Measurements from ENCODE around the gene PPP1R14D.

DNA sequence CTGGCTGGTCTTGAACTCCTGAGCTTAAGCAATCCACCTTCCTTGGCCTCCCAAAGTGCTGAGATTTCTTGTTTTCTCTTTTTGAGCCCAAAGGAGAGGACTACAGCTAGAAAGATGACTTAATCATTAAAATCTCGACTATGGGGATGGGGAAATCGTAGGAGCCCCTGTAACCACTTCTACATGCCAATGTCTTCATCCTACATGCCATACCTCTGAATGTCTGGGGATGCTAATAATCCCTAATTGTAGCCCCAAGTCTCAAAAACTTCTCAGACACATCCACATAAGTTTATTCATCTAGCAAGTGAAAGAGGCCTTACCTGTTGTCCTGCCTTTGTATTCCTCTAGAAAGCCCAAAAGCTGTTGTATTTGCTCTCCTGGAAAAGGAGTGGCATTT lies 49.2 kb upstream of the PPP1R14D start:
- TF ChIP-seq, protein P1, sequence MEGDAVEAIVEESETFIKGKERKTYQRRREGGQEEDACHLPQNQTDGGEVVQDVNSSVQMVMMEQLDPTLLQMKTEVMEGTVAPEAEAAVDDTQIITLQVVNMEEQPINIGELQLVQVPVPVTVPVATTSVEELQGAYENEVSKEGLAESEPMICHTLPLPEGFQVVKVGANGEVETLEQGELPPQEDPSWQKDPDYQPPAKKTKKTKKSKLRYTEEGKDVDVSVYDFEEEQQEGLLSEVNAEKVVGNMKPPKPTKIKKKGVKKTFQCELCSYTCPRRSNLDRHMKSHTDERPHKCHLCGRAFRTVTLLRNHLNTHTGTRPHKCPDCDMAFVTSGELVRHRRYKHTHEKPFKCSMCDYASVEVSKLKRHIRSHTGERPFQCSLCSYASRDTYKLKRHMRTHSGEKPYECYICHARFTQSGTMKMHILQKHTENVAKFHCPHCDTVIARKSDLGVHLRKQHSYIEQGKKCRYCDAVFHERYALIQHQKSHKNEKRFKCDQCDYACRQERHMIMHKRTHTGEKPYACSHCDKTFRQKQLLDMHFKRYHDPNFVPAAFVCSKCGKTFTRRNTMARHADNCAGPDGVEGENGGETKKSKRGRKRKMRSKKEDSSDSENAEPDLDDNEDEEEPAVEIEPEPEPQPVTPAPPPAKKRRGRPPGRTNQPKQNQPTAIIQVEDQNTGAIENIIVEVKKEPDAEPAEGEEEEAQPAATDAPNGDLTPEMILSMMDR (IDR thresholded peaks at IDR 0.05), result no peak
- TF ChIP-seq POLR2A (IDR thresholded peaks at IDR 0.05), result no peak
